Renal pelvis (tissue), 4 donors: ENCODE results near the gene TNF. TPM values are rescaled to one million over a fixed set of nuclear protein-coding genes. Genes with fewer than 3 reads are reported as not detected.
"Not testable (repeated sequence)": the region's sequence is repeated elsewhere in the genome, so short reads cannot be mapped to it uniquely, and the experiment has no call there.

ENCODE experiments used
- DNase-seq: peaks from one replicate; pipeline ENCODE4 v3.0.0-alpha.2; 2013
- polyA plus RNA-seq, 3 donors: library from polyadenylated mRNA; unstranded; fragments of 120-200 nt; gene quantifications; one replicate each; pipeline ENCODE4 v1.2.1, GENCODE V29; 2013; ENCODE audit not compliant: insufficient read length in 3 of 3

Gene TNF
- polyA plus RNA-seq, 3 donors, result 0.19 TPM; not detected in 2

DNA sequence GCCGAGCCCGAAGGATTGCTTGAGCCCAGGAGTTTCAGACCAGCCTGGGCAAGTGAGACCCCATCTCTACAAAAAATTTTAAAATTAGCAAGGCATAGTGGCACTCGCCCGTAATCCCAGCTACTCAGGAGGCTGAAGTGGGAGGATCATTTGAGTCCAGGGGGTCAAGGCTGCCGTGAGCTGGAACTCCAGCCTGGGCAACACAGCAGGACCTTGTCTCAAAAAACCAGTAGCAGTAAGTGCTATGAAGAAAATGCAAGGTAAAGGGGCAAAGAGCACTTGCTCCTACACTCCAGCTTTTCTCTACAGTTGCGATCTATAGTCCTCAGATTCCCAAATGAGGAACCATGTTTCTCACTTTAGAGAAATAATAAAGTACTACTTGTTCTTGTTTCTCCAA is 31.7 kb upstream of the TNF start:
- no peak for DNase-seq

GRCh38 chr6:31544676-31545075 is 30.7 kb upstream of the TNF start:
- DNase-seq, result no peak

- DNase-seq, result no peak
Observed at GRCh38 chr6:31545291-31545690, 30.1 kb upstream of the TNF start.

DNA sequence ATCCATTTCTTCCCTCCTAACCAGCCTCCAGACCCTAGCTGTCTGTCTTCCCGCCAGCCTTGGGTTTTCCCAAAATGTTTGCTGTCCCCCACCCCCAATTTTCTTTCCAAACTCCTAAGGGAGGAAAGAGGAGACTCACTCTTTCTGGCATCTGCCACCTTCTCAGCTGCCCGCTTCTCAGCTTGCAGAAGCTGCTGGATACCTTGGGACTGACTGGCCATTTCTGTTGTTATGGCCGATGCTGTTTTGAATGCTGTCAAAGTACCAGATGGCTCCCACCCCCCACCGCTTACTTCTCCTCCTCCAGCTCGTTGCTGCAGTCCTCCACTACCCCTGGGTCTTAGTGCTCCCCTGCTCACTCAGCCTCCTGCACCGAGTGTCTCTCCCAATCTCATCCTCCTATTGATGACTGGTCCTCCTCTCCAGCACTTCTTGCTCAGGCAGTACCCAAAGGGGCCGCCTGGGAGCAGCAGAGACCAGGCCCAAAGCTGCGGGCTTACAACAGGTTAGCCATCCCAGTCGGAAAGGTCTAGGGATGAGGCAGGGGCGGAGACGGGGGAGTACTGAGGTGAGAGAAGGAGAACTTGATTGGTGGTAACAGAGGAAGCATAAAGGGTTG is 28.9 kb upstream of the TNF start, which contains the start of gene ATP6V1G2:
Gene ATP6V1G2 (minus strand): TSS at position 270 of the 619 bp plus-strand sequence. CDS start 49 bp downstream, at position 221.
- DNase-seq, result peak; percentile 90

DNA sequence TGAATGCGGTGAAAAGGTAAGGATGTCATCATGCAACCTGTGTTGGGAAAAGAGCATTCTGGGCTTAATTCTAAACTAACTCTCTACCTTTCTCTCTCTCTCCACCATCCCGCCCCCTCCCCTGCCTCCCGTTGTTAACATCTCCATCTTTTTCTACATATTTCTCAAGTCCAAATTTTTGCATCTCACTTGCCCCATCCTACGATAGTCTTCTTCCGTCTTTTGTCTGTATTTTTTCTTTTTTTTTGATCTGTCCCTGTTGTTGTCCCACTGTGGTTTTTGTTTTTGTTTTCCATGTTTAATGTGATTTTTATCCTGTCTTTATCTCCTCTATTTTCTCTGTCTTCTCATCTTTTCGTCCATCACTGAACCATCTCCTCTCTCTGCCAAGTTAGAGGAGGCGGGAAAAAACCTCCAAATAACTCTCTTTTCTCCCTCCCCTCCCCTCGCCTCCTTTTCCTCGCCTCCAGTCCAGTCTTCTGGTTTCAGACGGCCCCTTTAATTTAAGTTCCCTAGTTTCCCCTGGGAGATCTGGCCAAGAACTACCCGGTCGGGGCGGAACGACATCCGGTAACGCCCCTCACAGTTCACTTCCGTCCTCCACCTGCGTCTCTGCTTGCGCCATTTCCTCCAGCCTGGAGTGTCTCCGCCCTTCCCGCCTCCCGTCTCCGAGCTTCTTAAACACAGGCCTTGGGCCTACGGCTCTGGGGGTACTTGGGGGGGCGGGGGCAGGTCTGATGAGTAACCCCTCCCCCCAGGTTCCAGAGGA is 28.2 kb upstream of the TNF start, which contains the start of gene NFKBIL1:
Gene NFKBIL1 (plus strand): TSS at position 651 of the 769 bp plus-strand sequence. CDS start 87 bp downstream, at position 738.
- peak; percentile 97 for DNase-seq

- DNase-seq, result no peak
Observed at GRCh38 chr6:31547727-31548543, 27.4 kb upstream of the TNF start.

GRCh38 chr6:31548544-31548873 is 26.9 kb upstream of the TNF start:
- DNase-seq, result no peak

DNA sequence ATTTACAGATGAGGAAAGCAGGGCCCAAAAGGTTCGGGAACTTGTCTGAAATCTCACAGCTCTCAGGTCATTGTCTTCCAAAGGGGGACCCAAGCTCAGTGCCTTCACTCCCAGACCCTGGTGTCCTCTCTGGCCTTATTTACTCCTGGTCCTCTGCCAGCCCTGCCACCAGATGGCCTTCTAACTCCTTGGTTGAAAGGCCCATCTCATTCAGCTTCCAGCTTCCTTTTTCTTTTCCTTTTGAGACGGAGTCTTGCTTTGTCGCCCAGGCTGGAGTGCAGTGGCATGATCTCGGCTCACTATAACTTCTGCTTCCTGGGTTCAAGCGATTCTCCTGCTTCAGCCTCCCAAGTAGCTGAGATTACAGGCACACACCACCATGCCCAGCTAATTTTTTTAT is 24.0 kb upstream of the TNF start:
- not testable (repeated sequence) for DNase-seq

GRCh38 chr6:31556307-31556706 is 19.1 kb upstream of the TNF start:
- DNase-seq, result no peak

DNA sequence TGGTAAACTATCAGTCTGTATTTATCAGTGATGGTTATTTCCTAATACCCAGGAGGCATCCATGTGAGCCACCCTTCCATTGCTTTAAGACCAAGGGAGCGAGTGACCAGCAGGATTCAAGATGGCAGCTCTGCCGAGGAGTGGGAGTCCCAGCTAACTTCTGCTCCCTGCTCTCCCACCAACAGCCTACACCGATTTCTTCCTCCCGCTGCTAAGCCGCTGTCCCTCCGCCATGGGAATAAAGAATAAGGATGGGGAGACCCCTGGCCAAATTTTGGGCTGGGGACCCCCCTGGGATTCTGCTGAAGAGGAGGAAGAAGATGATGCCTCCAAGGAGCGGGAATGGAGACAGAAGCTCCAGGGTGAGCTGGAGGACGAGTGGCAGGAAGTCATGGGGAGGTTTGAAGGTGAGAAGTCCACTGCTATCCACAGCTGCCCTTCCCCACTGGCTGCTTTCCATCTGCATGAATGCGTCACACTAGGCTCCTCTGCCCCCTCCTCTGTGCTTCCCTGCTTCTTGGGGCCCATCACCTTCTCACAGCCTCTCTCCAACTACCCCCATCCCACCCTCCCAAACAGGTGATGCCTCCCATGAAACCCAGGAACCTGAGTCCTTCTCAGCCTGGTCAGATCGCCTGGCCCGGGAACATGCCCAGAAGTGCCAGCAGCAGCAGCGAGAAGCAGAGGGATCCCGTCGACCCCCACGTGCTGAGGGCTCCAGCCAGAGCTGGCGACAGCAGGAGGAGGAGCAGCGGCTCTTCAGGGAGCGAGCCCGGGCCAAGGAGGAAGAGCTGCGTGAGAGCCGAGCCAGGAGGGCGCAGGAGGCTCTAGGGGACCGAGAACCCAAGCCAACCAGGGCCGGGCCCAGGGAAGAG is 17.7 kb upstream of the TNF start:
- no peak for DNase-seq

DNA sequence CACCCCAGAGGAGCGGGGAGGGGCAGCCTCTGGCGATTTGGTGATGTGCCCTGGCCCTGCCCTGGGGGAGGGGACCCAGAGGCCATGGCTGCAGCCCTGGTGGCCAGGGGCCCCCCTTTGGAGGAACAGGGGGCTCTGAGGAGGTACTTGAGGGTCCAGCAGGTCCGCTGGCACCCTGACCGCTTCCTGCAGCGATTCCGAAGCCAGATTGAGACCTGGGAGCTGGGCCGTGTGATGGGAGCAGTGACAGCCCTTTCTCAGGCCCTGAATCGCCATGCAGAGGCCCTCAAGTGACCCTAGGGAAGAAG is 17.1 kb upstream of the TNF start:
- no peak for DNase-seq

DNA sequence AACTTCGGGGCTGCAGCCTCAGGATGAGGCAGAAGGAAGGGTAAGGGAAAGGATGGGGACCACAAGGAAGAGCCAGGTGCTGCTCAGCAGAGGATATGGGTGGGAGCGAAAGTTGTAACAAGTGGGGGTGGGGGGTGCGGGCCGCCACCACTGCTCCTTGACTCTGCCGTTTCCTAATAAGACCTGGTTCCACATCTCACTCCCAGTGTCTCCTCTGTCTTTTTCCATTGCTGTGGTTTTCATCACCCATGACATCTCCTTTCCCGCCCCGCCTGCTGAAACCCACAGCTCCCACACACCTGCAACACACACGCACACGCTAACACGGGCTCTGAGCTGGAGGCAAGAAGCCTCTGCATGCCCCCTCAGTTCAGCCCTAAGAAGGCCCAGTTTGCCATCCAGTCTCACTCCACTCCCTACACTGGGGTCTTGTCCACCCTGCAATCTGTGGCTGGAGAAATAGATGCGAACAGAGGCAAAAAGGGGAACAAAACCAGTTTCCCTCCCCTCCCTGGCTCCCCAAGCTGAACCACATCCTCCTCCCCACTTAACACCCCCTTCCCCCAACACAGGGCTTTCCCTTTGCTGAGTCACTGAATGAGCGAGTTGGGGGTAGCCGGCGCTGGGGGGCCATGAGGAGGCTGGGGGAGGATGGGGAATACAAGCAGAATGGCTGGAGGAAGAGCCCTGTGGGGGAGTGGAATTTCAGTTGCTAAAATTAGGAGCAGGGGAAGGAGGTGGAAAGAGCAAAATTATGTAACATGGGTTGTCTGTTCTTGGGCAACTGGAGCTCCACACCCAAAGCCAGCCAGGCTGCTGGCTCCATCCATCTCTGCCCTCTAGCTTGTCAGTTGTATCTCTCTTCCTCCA is 16.5 kb upstream of the TNF start:
- DNase-seq, result no peak

GRCh38 chr6:31559606-31559957 is 15.8 kb upstream of the TNF start:
- DNase-seq, result no peak

- DNase-seq, result no peak
Observed at GRCh38 chr6:31559958-31560696, 15.2 kb upstream of the TNF start.

DNA sequence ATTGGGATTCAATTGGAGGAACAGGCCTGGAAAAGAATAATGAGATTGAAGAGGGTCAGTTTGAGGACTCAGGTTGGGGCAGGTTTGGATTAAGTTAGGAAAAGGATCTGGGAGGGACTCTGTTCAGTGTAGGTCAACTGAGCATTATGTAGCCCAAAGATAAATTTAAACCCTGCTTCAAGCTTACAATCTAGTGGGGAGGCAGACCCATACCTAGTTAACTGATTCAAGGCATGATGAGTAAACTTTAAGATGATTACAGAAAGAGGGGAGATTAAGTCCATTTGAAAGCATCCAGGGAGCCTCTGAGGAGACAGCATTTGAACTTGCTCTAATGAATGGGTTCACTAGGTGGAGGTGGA is 14.7 kb upstream of the TNF start:
- DNase-seq, result no peak

GRCh38 chr6:31567531-31568370 is 7.6 kb upstream of the TNF start:
- DNase-seq, result no peak

GRCh38 chr6:31568537-31568961 is 6.8 kb upstream of the TNF start:
- DNase-seq, result no peak

GRCh38 chr6:31569861-31570536 is 5.4 kb upstream of the TNF start:
- no peak for DNase-seq
